Activated CD4-positive, alpha-beta memory T cell treated with anti-CD3 and anti-CD28 coated beads, Interleukin-2, amount 10 ng/mL, durations not matched to agents 7 days and 5 days (primary cell): ENCODE data around the gene FAM161A. TPM values are rescaled to one million over a fixed set of nuclear protein-coding genes. Genes with fewer than 3 reads are reported as not detected.
"Not testable (repeated sequence)": the region's sequence is repeated elsewhere in the genome, so short reads cannot be mapped to it uniquely, and the experiment has no call there.

Experiments
- CTCF ChIA-PET: fragments of 350-600 bp; sonication (Branson Sonifier 250); formaldehyde crosslinking; loops from one replicate; lab custom pipeline; 2021; ENCODE audit warnings: antibody characterized with exemption, inconsistent platforms; lab: Charles Lee
- POLR2A ChIA-PET: fragments of 350-600 bp; sonication (Branson Sonifier 250); formaldehyde crosslinking; loops from one replicate; lab custom pipeline; 2021; ENCODE audit warnings: antibody characterized with exemption; lab: Charles Lee
- DNase-seq: peaks from one replicate; pipeline ENCODE4 v3.0.0-alpha.2; 2020
- H3K27ac Mint-ChIP-seq: one replicate; pipeline ENCODE4 v1.8.0; 2021; ENCODE audit warnings: mild to moderate bottlenecking, mixed read lengths
- H3K27me3 Mint-ChIP-seq: one replicate; pipeline ENCODE4 v1.8.0; 2021; ENCODE audit warnings: mixed read lengths
- H3K36me3 Mint-ChIP-seq: one replicate; pipeline ENCODE4 v1.8.0; 2021; ENCODE audit warnings: low read depth, mixed read lengths
- H3K4me1 Mint-ChIP-seq: one replicate; pipeline ENCODE4 v1.8.0; 2021; ENCODE audit warnings: mixed read lengths
- H3K4me3 Mint-ChIP-seq: one replicate; pipeline ENCODE4 v1.8.0; 2021; ENCODE audit warnings: mild to moderate bottlenecking, mixed read lengths
- H3K9me3 Mint-ChIP-seq: one replicate; pipeline ENCODE4 v1.8.0; 2021; ENCODE audit warnings: mixed read lengths
- total RNA-seq, 2 experiments: library from RNA; stranded (reverse); gene quantifications; one replicate each; pipeline ENCODE4 v1.2.3, GENCODE V29; 2021

The FAM161A gene
- total RNA-seq, 2 experiments from 2014 or later: 2.5 TPM

- H3K36me3 Mint-ChIP-seq: no peaks in the 10 kb centered on the region
- no peak overlapping the region for H3K27ac Mint-ChIP-seq
- DNase-seq: no peak
- no peaks in the 10 kb centered on the region for H3K9me3 Mint-ChIP-seq
- no peaks in the 10 kb centered on the region for H3K4me1 Mint-ChIP-seq
- no peak overlapping the region for H3K4me3 Mint-ChIP-seq
- H3K27me3 Mint-ChIP-seq: peaks cover 3% of the 10 kb centered on the region
- CTCF ChIA-PET: no interaction called here
- POLR2A ChIA-PET: no interaction called here
These were observed 31.6 kb downstream of the FAM161A start for GRCh38 chr2:61822255-61822654.

GRCh38 chr2:61816480-61817355 is 37.1 kb downstream of the FAM161A start:
- Mint-ChIP-seq H3K9me3 (no peaks in the 10 kb centered on the region), H3K27ac (no peak overlapping the region), H3K4me3 (no peak overlapping the region), H3K4me1 (no peaks in the 10 kb centered on the region), H3K36me3 (no peaks in the 10 kb centered on the region), H3K27me3 (peaks cover 5% of the 10 kb centered on the region)
- CTCF ChIA-PET: no interaction called here
- POLR2A ChIA-PET: no interaction called here
- DNase-seq: no peak

- CTCF ChIA-PET: no interaction called here
- H3K9me3 Mint-ChIP-seq: no peaks in the 10 kb centered on the region
- H3K36me3 Mint-ChIP-seq: no peaks in the 10 kb centered on the region
- no peak overlapping the region for H3K4me3 Mint-ChIP-seq
- H3K27me3 Mint-ChIP-seq: peaks cover 2% of the 10 kb centered on the region
- no peak overlapping the region for H3K27ac Mint-ChIP-seq
- H3K4me1 Mint-ChIP-seq: no peaks in the 10 kb centered on the region
- DNase-seq: no peak
- POLR2A ChIA-PET: no interaction called here
These were observed 39.2 kb downstream of the FAM161A start for GRCh38 chr2:61814539-61815160.

- H3K36me3 Mint-ChIP-seq, CTCF ChIA-PET, H3K9me3 Mint-ChIP-seq: not testable (repeated sequence)
These were observed 40.5 kb downstream of the FAM161A start for GRCh38 chr2:61813314-61813713.

GRCh38 chr2:61811821-61812220 is 42.0 kb downstream of the FAM161A start:
- ChIA-PET CTCF (no interaction called here), POLR2A (no interaction called here)
- H3K27me3 Mint-ChIP-seq: peaks cover 2% of the 10 kb centered on the region
- no peaks in the 10 kb centered on the region for H3K9me3 Mint-ChIP-seq
- no peaks in the 10 kb centered on the region for H3K36me3 Mint-ChIP-seq
- DNase-seq: no peak
- no peak overlapping the region for H3K27ac Mint-ChIP-seq
- no peak overlapping the region for H3K4me3 Mint-ChIP-seq
- H3K4me1 Mint-ChIP-seq: peaks cover 10% of the 10 kb centered on the region

More at GRCh38 chr2:61813314-61813713, 40.5 kb downstream of the FAM161A start:
- H3K27me3 Mint-ChIP-seq, H3K27ac Mint-ChIP-seq, DNase-seq, POLR2A ChIA-PET, H3K4me1 Mint-ChIP-seq, H3K4me3 Mint-ChIP-seq: not testable (repeated sequence)

GRCh38 chr2:61810203-61810602 is 43.7 kb downstream of the FAM161A start:
- POLR2A ChIA-PET, H3K9me3 Mint-ChIP-seq, H3K27me3 Mint-ChIP-seq, H3K4me3 Mint-ChIP-seq, CTCF ChIA-PET, H3K36me3 Mint-ChIP-seq, H3K27ac Mint-ChIP-seq, DNase-seq: not testable (repeated sequence)
- H3K4me1 Mint-ChIP-seq: peaks cover 11% of the 10 kb centered on the region

GRCh38 chr2:61808693-61809092 is 45.2 kb downstream of the FAM161A start:
- H3K4me3 Mint-ChIP-seq, H3K27me3 Mint-ChIP-seq, H3K9me3 Mint-ChIP-seq, POLR2A ChIA-PET, DNase-seq, H3K36me3 Mint-ChIP-seq, H3K27ac Mint-ChIP-seq: not testable (repeated sequence)
- CTCF ChIA-PET: interaction anchor here (1.5 kb wide), 1 partner anchor 16 kb away, joined by 4 read pairs; no protein-coding TSS in a partner anchor
- H3K4me1 Mint-ChIP-seq: peaks cover 11% of the 10 kb centered on the region

- H3K4me3 Mint-ChIP-seq: no peak overlapping the region
- no peaks in the 10 kb centered on the region for H3K36me3 Mint-ChIP-seq
- POLR2A ChIA-PET: no interaction called here
- no peak for DNase-seq
- CTCF ChIA-PET: interaction anchor here (0.6 kb wide), 1 partner anchor 11 kb away, joined by 4 read pairs; no protein-coding TSS in a partner anchor
- peaks cover 11% of the 10 kb centered on the region for H3K4me1 Mint-ChIP-seq
- peaks cover 6% of the 10 kb centered on the region for H3K27me3 Mint-ChIP-seq
- no peak overlapping the region for H3K27ac Mint-ChIP-seq
- no peaks in the 10 kb centered on the region for H3K9me3 Mint-ChIP-seq
These were observed 46.7 kb downstream of the FAM161A start for GRCh38 chr2:61807036-61807757.

GRCh38 chr2:61802548-61802947 is 51.3 kb downstream of the FAM161A start:
- peaks cover 4% of the 10 kb centered on the region for H3K4me1 Mint-ChIP-seq
- CTCF ChIA-PET: no interaction called here
- POLR2A ChIA-PET: no interaction called here
- H3K4me3 Mint-ChIP-seq: no peak overlapping the region
- H3K9me3 Mint-ChIP-seq: no peaks in the 10 kb centered on the region
- H3K27me3 Mint-ChIP-seq: peaks cover 15% of the 10 kb centered on the region
- no peak for DNase-seq
- H3K36me3 Mint-ChIP-seq: no peaks in the 10 kb centered on the region
- H3K27ac Mint-ChIP-seq: no peak overlapping the region

- DNase-seq: no peak
- peaks cover 14% of the 10 kb centered on the region for H3K27me3 Mint-ChIP-seq
- ChIA-PET POLR2A (no interaction called here), CTCF (no interaction called here)
- H3K4me1 Mint-ChIP-seq: no peaks in the 10 kb centered on the region
- no peaks in the 10 kb centered on the region for H3K9me3 Mint-ChIP-seq
- no peaks in the 10 kb centered on the region for H3K36me3 Mint-ChIP-seq
- no peak overlapping the region for H3K4me3 Mint-ChIP-seq
- H3K27ac Mint-ChIP-seq: no peak overlapping the region
These were observed 54.8 kb downstream of the FAM161A start for GRCh38 chr2:61799099-61799498.

- DNase-seq, H3K36me3 Mint-ChIP-seq, H3K27ac Mint-ChIP-seq, H3K4me3 Mint-ChIP-seq, H3K4me1 Mint-ChIP-seq, H3K9me3 Mint-ChIP-seq, POLR2A ChIA-PET, CTCF ChIA-PET, H3K27me3 Mint-ChIP-seq: not testable (repeated sequence)
These were observed 56.4 kb downstream of the FAM161A start for GRCh38 chr2:61797446-61797845.

GRCh38 chr2:61795408-61795807 is 58.5 kb downstream of the FAM161A start:
- ChIA-PET POLR2A (no interaction called here), CTCF (no interaction called here)
- Mint-ChIP-seq H3K4me3 (no peak overlapping the region), H3K27ac (no peak overlapping the region), H3K9me3 (no peaks in the 10 kb centered on the region), H3K27me3 (peaks cover 10% of the 10 kb centered on the region), H3K4me1 (peaks cover 6% of the 10 kb centered on the region), H3K36me3 (no peaks in the 10 kb centered on the region)
- DNase-seq: no peak

GRCh38 chr2:61793389-61793836 is 60.4 kb downstream of the FAM161A start:
- POLR2A ChIA-PET: no interaction called here
- no peak overlapping the region for H3K27ac Mint-ChIP-seq

More at GRCh38 chr2:61793389-61793836, 60.4 kb downstream of the FAM161A start:
- peaks cover 6% of the 10 kb centered on the region for H3K4me1 Mint-ChIP-seq
- no peaks in the 10 kb centered on the region for H3K36me3 Mint-ChIP-seq
- H3K27me3 Mint-ChIP-seq: no peaks in the 10 kb centered on the region
- H3K9me3 Mint-ChIP-seq: no peaks in the 10 kb centered on the region
- CTCF ChIA-PET: interaction anchor here (0.7 to 1.8 kb wide), 7 partner anchors 11 to 658 kb away, joined by 3 to 6 read pairs (median 4); no protein-coding TSS in a partner anchor
- DNase-seq: peak; percentile 78
- peak overlapping the region; percentile 10 for H3K4me3 Mint-ChIP-seq
